GM19397 (cell line): ENCODE measurements around the gene SYPL2.
A peak's percentile ranks its signal among the peaks of the same experiment; 100 is the strongest.
"Not testable (repeated sequence)": the region's sequence is repeated elsewhere in the genome, so short reads cannot be mapped to it uniquely, and the experiment has no call there.

Experiments used
- ATAC-seq: cut with Tn5 transposase; IDR thresholded peaks from one replicate; pipeline ENCODE4 v1.9.1; 2021; ENCODE audit warnings: mild to moderate bottlenecking, moderate library complexity; ENCODE audit not compliant: unreplicated experiment

SYPL2 gene

GRCh38 chr1:109470245-109470644 lies 3.9 kb downstream of the SYPL2 start:
- ATAC-seq: no peak

GRCh38 chr1:109472779-109473178 lies 6.4 kb downstream of the SYPL2 start:
- no peak for ATAC-seq

- ATAC-seq: not testable (repeated sequence)
These were observed 7.1 kb downstream of the SYPL2 start for GRCh38 chr1:109473284-109474057.

GRCh38 chr1:109474697-109475096 lies 8.4 kb downstream of the SYPL2 start:
- ATAC-seq: no peak

- no peak for ATAC-seq
These were observed 8.9 kb downstream of the SYPL2 start for GRCh38 chr1:109475261-109475660.

GRCh38 chr1:109476825-109477224 lies 10.5 kb downstream of the SYPL2 start:
- ATAC-seq: no peak

- no peak for ATAC-seq
These were observed 11.5 kb downstream of the SYPL2 start for GRCh38 chr1:109477821-109478220.

GRCh38 chr1:109478806-109479205 lies 12.5 kb downstream of the SYPL2 start:
- ATAC-seq: no peak

GRCh38 chr1:109479311-109479710 lies 13.0 kb downstream of the SYPL2 start:
- ATAC-seq: no peak

- no peak for ATAC-seq
These were observed 13.6 kb downstream of the SYPL2 start for GRCh38 chr1:109479901-109480300.

- no peak for ATAC-seq
These were observed 15.3 kb downstream of the SYPL2 start for GRCh38 chr1:109481646-109482045.

- ATAC-seq: no peak
These were observed 15.9 kb downstream of the SYPL2 start for GRCh38 chr1:109482242-109482641.

- peak; percentile 10 for ATAC-seq
These were observed 16.7 kb downstream of the SYPL2 start for GRCh38 chr1:109482791-109483671.

- ATAC-seq: peak; percentile 81
These were observed 17.5 kb downstream of the SYPL2 start, which contains the start of gene ATXN7L2 for GRCh38 chr1:109483672-109484518. TSS of gene ATXN7L2 (plus strand) at chr1:109483905. CDS start at chr1:109483954, 49 bp downstream.

GRCh38 chr1:109484519-109484975 lies 18.2 kb downstream of the SYPL2 start:
- ATAC-seq: no peak

- ATAC-seq: no peak
These were observed 18.7 kb downstream of the SYPL2 start for GRCh38 chr1:109485001-109485400.

- no peak for ATAC-seq
These were observed 20.9 kb downstream of the SYPL2 start for GRCh38 chr1:109487261-109487660.

GRCh38 chr1:109488201-109488600 lies 21.9 kb downstream of the SYPL2 start:
- ATAC-seq: no peak

- ATAC-seq: no peak
These were observed 22.4 kb downstream of the SYPL2 start for GRCh38 chr1:109488696-109489095.

GRCh38 chr1:109490029-109490933 lies 23.9 kb downstream of the SYPL2 start:
- no peak for ATAC-seq
